ENCODE data around the gene GRIN1.

GRCh38 chr9:137089232-137089947, 49.6 kb upstream of the GRIN1 start:
- TF ChIP-seq CTCF (conservative IDR thresholded peaks at IDR 0.05; ENCODE audit: low read length) (no peak), EZH2phosphoT487 (IDR thresholded peaks at IDR 0.05; ENCODE audit: borderline replicate concordance) (no peak)
